Cardiac fibroblast (primary cell): Measurements from ENCODE around the gene URM1.
"Not testable (repeated sequence)": the region's sequence is repeated elsewhere in the genome, so short reads cannot be mapped to it uniquely, and the experiment has no call there.

Source experiments
- DNase-seq, 2 donors: peaks; one replicate each; pipeline versions ENCODE4 v3.0.0 to v3.0.0-alpha.2; 2010; ENCODE audit warnings: low read depth in 2 of 2
- H3K4me3 ChIP-seq, 2 donors: replicated peaks in 1 of 2; 1 replicate in 1 of 2; 2 replicates in 1 of 2; pipeline ENCODE4 v1.5.1; 2011; ENCODE audit warnings: low read depth in 2 of 2, low read length in 2 of 2, mild to moderate bottlenecking in 2 of 2, moderate library complexity in 1 of 2
- TF ChIP-seq, protein P1 (sequence below): IDR thresholded peaks from one replicate; pipeline ENCODE4 v1.5.1; 2011; ENCODE audit warnings: low read depth, mild to moderate bottlenecking, low read length, inconsistent platforms

Gene URM1

DNA sequence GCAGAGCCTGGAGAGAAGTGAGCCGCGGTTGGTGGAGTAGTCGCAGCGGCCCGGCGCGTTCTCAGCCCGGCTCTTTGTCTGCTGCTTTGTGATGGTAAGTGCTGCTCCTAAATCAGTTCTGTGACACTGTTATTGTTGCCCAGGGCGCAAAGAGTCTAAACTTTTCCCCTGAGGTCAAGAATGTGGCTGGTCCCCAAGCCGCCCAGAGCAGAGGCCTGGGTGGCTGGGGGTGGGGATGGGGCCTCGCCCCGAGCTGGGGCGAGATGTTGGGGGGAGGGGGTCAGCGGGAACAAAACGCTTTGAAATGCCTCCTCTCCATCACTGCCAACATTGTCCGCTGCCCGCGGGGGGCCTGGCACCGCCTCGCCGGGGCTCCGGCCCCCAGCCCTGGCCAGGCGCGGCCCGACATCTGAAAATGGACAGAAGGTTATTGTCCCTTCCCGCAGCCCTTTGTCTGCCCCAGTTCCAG lies 37.8 kb downstream of the URM1 start:
- no peak for DNase-seq
- TF ChIP-seq, protein P1, sequence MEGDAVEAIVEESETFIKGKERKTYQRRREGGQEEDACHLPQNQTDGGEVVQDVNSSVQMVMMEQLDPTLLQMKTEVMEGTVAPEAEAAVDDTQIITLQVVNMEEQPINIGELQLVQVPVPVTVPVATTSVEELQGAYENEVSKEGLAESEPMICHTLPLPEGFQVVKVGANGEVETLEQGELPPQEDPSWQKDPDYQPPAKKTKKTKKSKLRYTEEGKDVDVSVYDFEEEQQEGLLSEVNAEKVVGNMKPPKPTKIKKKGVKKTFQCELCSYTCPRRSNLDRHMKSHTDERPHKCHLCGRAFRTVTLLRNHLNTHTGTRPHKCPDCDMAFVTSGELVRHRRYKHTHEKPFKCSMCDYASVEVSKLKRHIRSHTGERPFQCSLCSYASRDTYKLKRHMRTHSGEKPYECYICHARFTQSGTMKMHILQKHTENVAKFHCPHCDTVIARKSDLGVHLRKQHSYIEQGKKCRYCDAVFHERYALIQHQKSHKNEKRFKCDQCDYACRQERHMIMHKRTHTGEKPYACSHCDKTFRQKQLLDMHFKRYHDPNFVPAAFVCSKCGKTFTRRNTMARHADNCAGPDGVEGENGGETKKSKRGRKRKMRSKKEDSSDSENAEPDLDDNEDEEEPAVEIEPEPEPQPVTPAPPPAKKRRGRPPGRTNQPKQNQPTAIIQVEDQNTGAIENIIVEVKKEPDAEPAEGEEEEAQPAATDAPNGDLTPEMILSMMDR = no peak

GRCh38 chr9:128409450-128409849 lies 38.3 kb downstream of the URM1 start:
- TF ChIP-seq, protein P1 = no peak
- no peak for DNase-seq
- H3K4me3 ChIP-seq = no peak overlapping the region

More for the DNA sequence above, 37.8 kb downstream of the URM1 start:
- no peak overlapping the region for H3K4me3 ChIP-seq

DNA sequence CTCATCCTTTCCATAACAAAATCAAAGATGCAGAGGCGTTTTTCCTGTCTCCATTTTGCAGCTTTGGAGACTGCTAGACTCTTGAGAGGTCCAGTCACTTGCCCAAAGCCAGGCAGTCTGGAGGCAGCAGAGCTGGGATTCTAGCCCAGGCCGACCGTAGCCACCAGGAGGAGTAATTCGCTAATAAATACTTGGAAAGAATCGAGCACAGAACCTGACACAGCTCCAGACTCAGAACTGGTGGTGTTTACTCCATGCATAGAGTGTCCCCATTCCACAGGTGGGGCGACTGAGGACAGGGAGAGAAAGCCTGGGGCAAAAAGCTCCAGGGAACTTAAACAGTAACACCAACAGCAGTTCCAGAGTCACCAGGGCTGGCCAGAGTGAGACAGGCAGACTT lies 38.8 kb downstream of the URM1 start:
- TF ChIP-seq, protein P1 = peak; percentile 45
- peak; percentile 45 to 55 for DNase-seq
- H3K4me3 ChIP-seq = no peak overlapping the region

DNA sequence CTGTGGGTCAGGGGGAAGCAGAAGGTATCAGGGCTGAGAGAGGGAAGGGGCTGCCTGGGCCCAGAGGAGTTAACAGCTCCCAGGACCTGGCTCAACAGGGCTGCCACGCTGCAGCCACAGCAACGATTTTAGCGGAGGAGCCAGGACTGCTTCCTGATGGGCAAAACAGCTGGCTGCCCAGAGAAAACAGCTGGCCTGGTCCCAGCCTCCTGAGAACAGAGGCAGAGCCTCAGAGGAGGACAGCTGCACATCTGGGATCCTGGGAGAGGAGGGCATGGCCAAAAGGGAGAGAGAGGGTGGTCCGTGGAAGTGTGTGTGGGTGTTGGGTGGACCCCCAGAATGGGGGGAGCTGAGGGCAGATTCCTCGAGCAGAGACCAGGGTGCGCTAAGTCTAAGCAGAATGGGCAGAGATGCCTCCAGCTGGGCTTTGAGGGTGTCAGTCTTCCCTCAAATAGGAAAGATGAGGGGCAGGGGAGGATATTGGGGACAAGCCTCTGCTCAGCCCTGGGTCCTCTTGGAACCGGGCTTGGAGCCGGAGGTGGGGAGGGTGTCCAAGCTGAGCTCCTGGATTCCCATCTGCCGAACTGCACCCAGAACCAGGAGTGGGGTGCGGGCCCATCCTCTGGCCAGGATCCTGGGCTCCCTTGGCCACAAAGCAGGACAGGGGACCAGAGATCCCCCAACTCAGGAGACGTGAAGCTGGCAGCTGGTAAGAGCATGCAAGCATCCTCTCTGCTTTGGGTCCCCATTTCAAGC lies 40.4 kb downstream of the URM1 start:
- H3K4me3 ChIP-seq = no peak overlapping the region
- TF ChIP-seq, protein P1 = no peak
- DNase-seq = no peak

DNA sequence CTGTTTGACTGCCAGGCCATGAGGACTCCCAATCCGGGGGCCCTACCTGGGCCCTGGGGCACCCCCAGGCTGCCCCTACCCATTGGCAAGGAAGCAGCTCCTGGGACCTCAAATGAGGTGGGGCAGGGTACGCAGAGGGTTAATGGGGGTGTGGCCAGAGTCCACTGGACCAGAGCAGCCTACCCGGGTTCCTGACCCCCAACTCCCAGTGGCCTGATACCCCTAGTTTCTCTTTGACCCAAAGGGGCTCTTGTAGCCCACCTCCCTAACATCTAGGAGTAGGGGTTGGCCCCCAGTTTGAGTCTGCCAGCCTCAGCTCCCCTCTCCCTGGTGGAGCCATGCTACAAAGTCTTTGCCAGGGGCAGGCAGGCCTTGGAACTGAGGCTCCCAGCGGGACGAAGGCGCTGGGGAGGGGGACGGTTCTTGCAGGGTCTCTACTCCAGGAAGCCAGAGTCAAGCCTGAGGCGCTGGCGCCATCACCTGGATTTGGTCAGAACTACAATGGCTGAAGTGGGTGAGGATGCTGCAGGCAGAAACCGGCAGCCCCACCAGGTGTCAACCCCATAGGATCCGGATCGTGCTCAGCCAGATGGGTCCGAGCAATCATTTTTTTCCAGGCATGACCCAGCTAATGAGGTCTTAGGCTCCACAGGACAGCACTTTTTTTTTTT lies 41.1 kb downstream of the URM1 start:
- peak; percentile 37 to 55 for DNase-seq
- no peak overlapping the region for H3K4me3 ChIP-seq
- TF ChIP-seq, protein P1 = peak; percentile 68

GRCh38 chr9:128413728-128414127 lies 42.6 kb downstream of the URM1 start:
- DNase-seq = not testable (repeated sequence)

GRCh38 chr9:128414461-128414860 lies 43.3 kb downstream of the URM1 start:
- no peak overlapping the region for H3K4me3 ChIP-seq
- TF ChIP-seq, protein P1 = peak; percentile 35
- no peak for DNase-seq

More at GRCh38 chr9:128413728-128414127, 42.6 kb downstream of the URM1 start:
- not testable (repeated sequence) for H3K4me3 ChIP-seq
